Panc1 (cell line): ENCODE results near the gene BCO2.

Source experiments
- CTCF ChIP-seq: fragments of 450-650 bp; IDR thresholded peaks from 2 replicates; pipeline ENCODE4 v1.5.1; 2017; ENCODE audit warnings: mild to moderate bottlenecking
- POLR2AphosphoS5 ChIP-seq: IDR thresholded peaks from 2 replicates; pipeline ENCODE4 v1.6.1; 2012; ENCODE audit warnings: mild to moderate bottlenecking, low read depth, low read length, moderate library complexity
- REST ChIP-seq, 2 experiments: IDR thresholded peaks; 2 replicates each; pipeline ENCODE4 v1.6.1; 2011 to 2012; ENCODE audit warnings: low read depth in 2 of 2, control low read depth in 1 of 2, low read length in 1 of 2, mild to moderate bottlenecking in 1 of 2, moderate library complexity in 1 of 2; ENCODE audit not compliant: insufficient read depth in 1 of 2
- SIN3A ChIP-seq: IDR thresholded peaks from 2 replicates; pipeline ENCODE4 v1.6.1; 2012; ENCODE audit warnings: low read depth, mild to moderate bottlenecking, low read length, moderate library complexity, borderline replicate concordance; ENCODE audit not compliant: insufficient read depth
- TCF7L2 ChIP-seq: IDR thresholded peaks from 2 replicates; pipeline ENCODE4 v1.6.1; 2011; ENCODE audit warnings: mild to moderate bottlenecking, low read depth, low read length, inconsistent platforms

GRCh38 chr11:112210890-112211289 lies 35.6 kb downstream of the BCO2 start:
- TF ChIP-seq CTCF (no peak), REST (IDR thresholded peaks at IDR 0.05; ENCODE audit: insufficient read depth in 1 of 2, low read depth in 2 of 2, low read length in 1 of 2) (no peak), POLR2AphosphoS5 (no peak), SIN3A (no peak), TCF7L2 (no peak)
